HG02759 (cell line): Measurements from ENCODE around the gene C2orf92.

Source experiments
- ATAC-seq: cut with Tn5 transposase; IDR thresholded peaks from one replicate; pipeline ENCODE4 v1.9.1; 2021; ENCODE audit warnings: mild to moderate bottlenecking, moderate library complexity; ENCODE audit not compliant: unreplicated experiment

The C2orf92 gene

GRCh38 chr2:97740590-97741182 is 71.2 kb downstream of the C2orf92 start:
- no peak for ATAC-seq

DNA sequence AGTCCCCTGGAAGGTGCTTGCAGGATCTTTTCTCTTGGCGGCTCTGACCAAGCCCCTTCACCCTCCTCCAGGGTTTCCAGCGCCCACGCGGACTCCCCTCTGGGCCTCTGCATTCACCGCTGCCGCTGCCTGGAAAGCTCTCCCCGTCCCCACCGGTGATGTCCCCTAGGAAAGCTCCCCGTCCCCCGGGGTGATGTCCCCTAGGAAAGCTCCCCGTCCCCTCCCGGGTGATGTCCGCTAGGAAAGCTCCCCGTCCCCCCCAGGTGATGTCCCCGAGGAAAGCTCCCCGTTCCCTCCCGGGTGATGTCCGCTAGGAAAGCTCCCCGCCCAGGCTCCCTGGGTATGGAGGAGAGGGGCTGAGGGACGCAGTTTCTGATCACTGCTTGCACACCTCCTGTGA is 71.7 kb downstream of the C2orf92 start:
- no peak for ATAC-seq

DNA sequence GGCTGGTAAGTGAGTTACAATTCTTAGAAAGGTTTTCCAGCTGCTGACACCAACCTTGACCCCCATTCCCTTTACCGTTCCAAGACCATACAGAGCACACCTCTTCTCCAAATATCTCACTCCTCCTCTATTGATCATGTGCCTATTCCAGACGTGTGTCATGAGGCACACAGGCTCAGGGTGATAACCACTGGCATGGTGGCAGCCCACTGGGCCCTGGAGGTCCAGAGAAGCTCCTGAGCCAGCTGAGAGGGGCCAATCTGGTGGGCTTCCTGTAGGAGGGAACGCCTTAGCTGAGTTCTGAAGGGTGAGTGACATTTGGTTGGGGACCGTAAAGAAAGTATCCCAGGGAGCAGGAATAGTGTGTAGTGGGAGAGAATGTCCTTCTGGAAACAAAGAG is 72.2 kb downstream of the C2orf92 start:
- ATAC-seq: no peak

GRCh38 chr2:97742381-97742847 is 72.9 kb downstream of the C2orf92 start:
- no peak for ATAC-seq

GRCh38 chr2:97743913-97744312 is 74.4 kb downstream of the C2orf92 start:
- ATAC-seq: no peak

GRCh38 chr2:97745474-97746174 is 76.1 kb downstream of the C2orf92 start:
- ATAC-seq: no peak

DNA sequence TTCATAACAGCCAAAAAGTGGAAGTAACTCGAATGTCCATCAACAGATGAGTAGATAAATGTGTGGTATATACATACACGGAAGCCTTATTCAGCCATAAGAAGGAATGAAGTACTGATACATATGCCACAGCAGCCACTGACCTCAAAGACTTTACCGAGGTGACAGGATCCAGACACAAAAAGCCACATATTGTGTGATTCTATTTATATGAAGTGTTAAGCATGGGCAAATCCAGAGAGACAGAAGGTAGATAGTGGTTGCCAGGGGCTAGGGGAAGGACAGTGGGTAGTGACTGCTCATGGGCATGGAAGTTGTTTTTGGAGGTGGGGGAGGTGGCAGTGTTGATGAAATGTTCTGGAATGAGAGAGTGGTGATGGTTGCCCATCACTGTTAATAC is 77.8 kb downstream of the C2orf92 start:
- ATAC-seq: no peak

- no peak for ATAC-seq
Measured at GRCh38 chr2:97747716-97748115, 78.2 kb downstream of the C2orf92 start.

GRCh38 chr2:97749581-97749980 is 80.1 kb downstream of the C2orf92 start:
- ATAC-seq: no peak

DNA sequence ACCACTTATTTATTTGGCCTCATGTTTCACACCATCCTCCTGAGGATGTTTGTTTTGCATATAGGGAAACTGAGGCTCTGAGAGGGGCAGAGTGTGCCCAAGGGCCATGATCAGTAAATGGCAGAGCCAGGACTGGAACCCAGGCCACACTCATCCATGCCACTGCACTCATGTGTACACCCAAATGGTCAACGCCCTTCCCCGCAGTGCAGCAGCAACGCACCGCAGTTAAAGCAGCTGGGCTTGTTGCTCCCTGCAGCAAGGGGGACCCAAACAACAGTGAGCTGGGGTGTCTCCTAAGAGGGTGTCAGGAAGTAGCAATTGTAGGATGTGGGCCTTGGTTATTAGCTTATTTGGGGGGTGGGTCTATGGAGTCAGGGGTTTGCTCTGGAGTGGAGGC is 80.5 kb downstream of the C2orf92 start:
- no peak for ATAC-seq

DNA sequence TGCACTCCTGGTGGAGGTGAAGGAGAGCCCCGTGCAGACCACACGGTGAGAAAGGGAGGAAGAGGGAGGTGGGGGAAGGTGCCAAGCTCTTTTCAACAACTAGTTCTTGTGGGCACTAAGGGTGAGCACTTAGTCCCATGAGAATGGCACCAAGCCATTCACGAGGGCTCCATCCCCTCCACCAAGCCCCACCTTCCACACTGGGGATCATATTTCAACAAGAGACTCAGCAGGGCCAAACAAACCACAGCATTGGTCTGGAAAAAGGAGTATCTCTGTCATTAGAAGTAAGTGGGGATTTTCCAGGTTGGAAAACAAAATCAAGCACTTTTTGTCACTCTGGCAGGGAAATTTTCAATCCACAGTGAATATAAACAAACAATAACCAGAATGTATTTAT is 82.2 kb downstream of the C2orf92 start:
- ATAC-seq: no peak
